K562 (cell line): ENCODE data around the gene LINGO3. TPM values are rescaled to one million over a fixed set of nuclear protein-coding genes. Genes with fewer than 3 reads are reported as not detected.

Source experiments
- ARID4B ChIP-seq: sonication (generic); formaldehyde crosslinking; IDR thresholded peaks from 2 replicates; pipeline ENCODE4 v1.8.0; 2022; ENCODE audit warnings: mild to moderate bottlenecking, missing genetic modification reagents
- ATF7 ChIP-seq: fragments of 450-650 bp; IDR thresholded peaks from 2 replicates; pipeline ENCODE4 v1.7.1; 2014; ENCODE audit warnings: mild to moderate bottlenecking, moderate library complexity
- CCNT2 ChIP-seq: IDR thresholded peaks from 2 replicates; pipeline ENCODE4 v1.6.1; 2011; ENCODE audit warnings: borderline replicate concordance, low read depth, mild to moderate bottlenecking, moderate library complexity, mixed read lengths, low read length; ENCODE audit not compliant: insufficient read length; ENCODE audit errors: extremely low read depth
- ELF1 ChIP-seq: fragments of 200-800 bp; sonication (Bioruptor generic); IDR thresholded peaks from 2 replicates; pipeline ENCODE4 v1.6.1; 2016; ENCODE audit warnings: missing genetic modification characterization, missing compliant biosample characterization
- GATAD2A ChIP-seq: fragments of 450-650 bp; IDR thresholded peaks from 2 replicates; pipeline ENCODE4 v1.6.1; 2017
- KLF6 ChIP-seq: fragments of 250-450 bp; sonication (Bioruptor Pico); IDR thresholded peaks from 2 replicates; pipeline ENCODE4 v1.4.0; 2020; ENCODE audit warnings: mild to moderate bottlenecking, moderate library complexity, borderline replicate concordance
- MAZ ChIP-seq, 2 experiments: fragments of 450-650 bp in 1 of 2; sonication (generic) in 1 of 2; formaldehyde crosslinking; IDR thresholded peaks in 1 of 2; conservative IDR thresholded peaks in 1 of 2; 2 replicates each; pipeline versions ENCODE4 v1.4.0 to v1.5.0; 2020; ENCODE audit warnings: mild to moderate bottlenecking in 1 of 2, missing genetic modification reagents in 1 of 2
- NRF1 ChIP-seq, 2 experiments: fragments of 450-650 bp; IDR thresholded peaks in 1 of 2; conservative IDR thresholded peaks in 1 of 2; 2 replicates each; pipeline ENCODE4 v1.6.1; 2014; ENCODE audit warnings: mild to moderate bottlenecking in 2 of 2
- RBFOX2 ChIP-seq: fragments of 200-400 bp; formaldehyde crosslinking; IDR thresholded peaks from 2 replicates; pipeline ENCODE4 v1.6.1; 2017; ENCODE audit warnings: low read depth, mild to moderate bottlenecking, low read length, moderate library complexity
- SMARCA4 ChIP-seq: fragments of 450-650 bp; IDR thresholded peaks from 2 replicates; pipeline ENCODE4 v1.6.1; 2016
- TCF7 ChIP-seq: sonication (generic); IDR thresholded peaks from 2 replicates; pipeline ENCODE4 v1.6.1; 2016; ENCODE audit warnings: antibody characterized with exemption, borderline replicate concordance
- ZNF175 ChIP-seq: fragments of 200-800 bp; sonication (Bioruptor generic); IDR thresholded peaks from 2 replicates; pipeline ENCODE4 v1.6.1; 2016; ENCODE audit warnings: low read depth, mild to moderate bottlenecking, missing genetic modification characterization, missing compliant biosample characterization
- ZNF24 ChIP-seq: fragments of 450-650 bp; IDR thresholded peaks from 2 replicates; pipeline ENCODE4 v1.6.1; 2016
- ZNF431 ChIP-seq: sonication (generic); formaldehyde crosslinking; IDR thresholded peaks from 2 replicates; pipeline ENCODE4 v1.8.0; 2022; ENCODE audit warnings: mild to moderate bottlenecking, missing genetic modification reagents
- polyA plus RNA-seq, 8 experiments: library from polyadenylated mRNA; depleted of rRNA in 4 of 8; stranded (reverse) in 5 of 8; unstranded in 3 of 8; fragments of >200 nt; fragmentation: Nextera tagmentation in 2 of 8; fragmentation: Illumina TruSeq in 1 of 8; extraction: Ambion mirVana in 2 of 8; extraction: Trizol in 1 of 8; gene quantifications; 2 replicates each; pipeline versions ENCODE4 v1.2.1 to v1.2.3, GENCODE V29; 2011 to 2014; ENCODE audit warnings: inconsistent platforms in 1 of 8, missing spikeins in 1 of 8
- total RNA-seq, 7 experiments: library from RNA; depleted of rRNA in 6 of 7; stranded (reverse); fragments of >200 nt in 6 of 7; fragmentation: Illumina TruSeq in 2 of 7; extraction: Trizol in 2 of 7; gene quantifications; 2 replicates each; pipeline versions ENCODE4 v1.2.1 to v1.2.3, GENCODE V29; 2011 to 2021; ENCODE audit warnings: low replicate concordance in 1 of 7
- TF ChIP-seq, protein P1 (sequence below): fragments of 250-450 bp; sonication (Bioruptor Pico); IDR thresholded peaks from 2 replicates; pipeline ENCODE4 v1.4.0; 2020; ENCODE audit warnings: mild to moderate bottlenecking, moderate library complexity, borderline replicate concordance
- TF ChIP-seq, protein P2 (sequence below): sonication (generic); formaldehyde crosslinking; IDR thresholded peaks from 2 replicates; pipeline ENCODE4 v1.9.0; 2022; ENCODE audit warnings: mild to moderate bottlenecking, missing genetic modification reagents

LINGO3 gene
- total and polyA plus RNA-seq, 9 of the 15 experiments (the other 6 are each of a cell fraction or from before 2014, with no cell fraction given) = 0.03 to 0.05 (median 0.03) TPM; not detected in 6

- TF ChIP-seq ARID4B (peak; percentile 53; the same call in 1 of the 2 replicates), TCF7 (no peak), CCNT2 (peak; percentile 31), ZNF175 (CRISPR knock-in tag) (no peak), SMARCA4 (peak; percentile 34; the same call in 1 of the 2 replicates), KLF6 (CRISPR knock-in tag) (peak; percentile 26; the same call in 1 of the 2 replicates), RBFOX2 (peak; percentile 76), ZNF431 (CRISPR knock-in tag) (peak; percentile 40; the same call in 1 of the 2 replicates), GATAD2A (no peak), ZNF24 (no peak), ELF1 (tag) (peak; percentile 38; the same call in 1 of the 2 replicates), MAZ (CRISPR knock-in tag; conservative IDR thresholded peaks at IDR 0.05 in 1 of 2, IDR thresholded peaks at IDR 0.05 in 1 of 2) (peak; percentile 38 to 55; a peak in 1 of 4 replicates), NRF1 (conservative IDR thresholded peaks at IDR 0.05 in 1 of 2, IDR thresholded peaks at IDR 0.05 in 1 of 2) (peak; percentile 42 to 47; a peak in 3 of 4 replicates), ATF7 (no peak)
- TF ChIP-seq, protein P1, sequence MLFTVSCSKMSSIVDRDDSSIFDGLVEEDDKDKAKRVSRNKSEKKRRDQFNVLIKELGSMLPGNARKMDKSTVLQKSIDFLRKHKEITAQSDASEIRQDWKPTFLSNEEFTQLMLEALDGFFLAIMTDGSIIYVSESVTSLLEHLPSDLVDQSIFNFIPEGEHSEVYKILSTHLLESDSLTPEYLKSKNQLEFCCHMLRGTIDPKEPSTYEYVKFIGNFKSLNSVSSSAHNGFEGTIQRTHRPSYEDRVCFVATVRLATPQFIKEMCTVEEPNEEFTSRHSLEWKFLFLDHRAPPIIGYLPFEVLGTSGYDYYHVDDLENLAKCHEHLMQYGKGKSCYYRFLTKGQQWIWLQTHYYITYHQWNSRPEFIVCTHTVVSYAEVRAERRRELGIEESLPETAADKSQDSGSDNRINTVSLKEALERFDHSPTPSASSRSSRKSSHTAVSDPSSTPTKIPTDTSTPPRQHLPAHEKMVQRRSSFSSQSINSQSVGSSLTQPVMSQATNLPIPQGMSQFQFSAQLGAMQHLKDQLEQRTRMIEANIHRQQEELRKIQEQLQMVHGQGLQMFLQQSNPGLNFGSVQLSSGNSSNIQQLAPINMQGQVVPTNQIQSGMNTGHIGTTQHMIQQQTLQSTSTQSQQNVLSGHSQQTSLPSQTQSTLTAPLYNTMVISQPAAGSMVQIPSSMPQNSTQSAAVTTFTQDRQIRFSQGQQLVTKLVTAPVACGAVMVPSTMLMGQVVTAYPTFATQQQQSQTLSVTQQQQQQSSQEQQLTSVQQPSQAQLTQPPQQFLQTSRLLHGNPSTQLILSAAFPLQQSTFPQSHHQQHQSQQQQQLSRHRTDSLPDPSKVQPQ = no peak
- TF ChIP-seq, protein P2, sequence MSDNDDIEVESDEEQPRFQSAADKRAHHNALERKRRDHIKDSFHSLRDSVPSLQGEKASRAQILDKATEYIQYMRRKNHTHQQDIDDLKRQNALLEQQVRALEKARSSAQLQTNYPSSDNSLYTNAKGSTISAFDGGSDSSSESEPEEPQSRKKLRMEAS (CRISPR knock-in tag) = peak; percentile 86
Measured at GRCh38 chr19:2289714-2290435, 18.1 kb downstream of the LINGO3 start (continued).
